GM15510 (cell line): ENCODE data around the gene FCGBP.

Experiments
- POLR2A ChIP-seq: IDR thresholded peaks from 3 replicates; pipeline ENCODE4 v1.6.1; 2011; ENCODE audit warnings: borderline replicate concordance; ENCODE audit not compliant: insufficient read length; ENCODE audit errors: extremely low read depth

FCGBP gene

DNA sequence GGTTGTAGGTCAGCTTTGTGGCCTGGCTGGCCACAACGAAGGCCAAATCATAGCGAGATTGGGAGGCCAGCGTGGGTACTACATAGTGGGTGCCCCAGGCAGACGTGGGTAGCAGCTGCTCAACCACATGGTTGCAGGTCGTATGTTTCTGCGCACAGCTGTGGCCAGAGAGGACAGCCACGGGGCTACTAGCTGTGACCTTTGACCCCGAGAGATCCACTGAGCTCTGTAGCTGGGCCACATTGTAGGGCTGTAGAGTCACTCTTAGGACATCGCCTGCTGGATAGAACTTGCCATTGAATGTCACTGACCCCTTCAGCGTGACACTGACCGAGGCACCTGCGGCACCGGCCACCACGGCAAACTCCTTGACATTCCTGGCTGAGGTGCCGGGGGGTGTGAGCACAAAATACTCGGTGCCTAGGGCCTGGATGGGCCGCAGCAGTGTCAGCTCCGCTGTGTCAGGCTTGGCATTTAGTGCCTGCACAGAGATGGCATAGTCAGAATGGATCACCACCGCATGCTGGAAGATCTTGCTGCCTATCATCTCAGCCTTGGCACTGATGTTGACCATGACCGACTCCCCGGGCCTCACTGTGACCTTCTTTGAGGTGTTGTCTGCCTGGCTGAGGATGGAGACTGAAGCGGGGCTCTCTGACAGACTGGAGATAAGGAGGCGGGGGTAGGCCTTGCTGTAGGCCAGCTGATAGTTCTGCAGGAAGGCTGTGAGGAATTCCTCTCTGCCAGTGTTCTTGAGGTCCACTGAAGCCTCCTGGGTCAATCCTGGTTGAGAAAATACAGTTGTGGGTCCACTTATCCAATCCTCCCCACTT is 6.7 kb downstream of the FCGBP start:
- no peak for TF ChIP-seq POLR2A

DNA sequence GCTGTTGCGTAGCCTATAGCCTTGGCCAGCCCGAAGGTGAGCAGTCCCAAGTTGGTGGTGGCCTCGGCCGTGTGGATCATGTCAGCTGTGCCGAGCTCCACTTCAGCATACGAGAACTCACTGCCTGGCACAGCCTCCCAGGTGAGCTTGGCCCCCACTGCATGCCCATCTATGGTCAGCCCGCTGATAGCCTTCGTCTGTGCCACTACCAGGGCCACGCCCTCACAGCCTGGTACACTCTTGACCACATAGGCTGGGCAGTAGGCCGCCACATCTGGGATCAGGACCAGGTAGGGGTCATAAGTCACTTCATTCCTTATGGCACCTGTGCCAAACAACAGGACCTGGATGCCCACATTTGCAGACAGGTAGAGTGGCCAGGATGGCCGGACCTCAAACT is 7.4 kb downstream of the FCGBP start:
- TF ChIP-seq POLR2A, result no peak

DNA sequence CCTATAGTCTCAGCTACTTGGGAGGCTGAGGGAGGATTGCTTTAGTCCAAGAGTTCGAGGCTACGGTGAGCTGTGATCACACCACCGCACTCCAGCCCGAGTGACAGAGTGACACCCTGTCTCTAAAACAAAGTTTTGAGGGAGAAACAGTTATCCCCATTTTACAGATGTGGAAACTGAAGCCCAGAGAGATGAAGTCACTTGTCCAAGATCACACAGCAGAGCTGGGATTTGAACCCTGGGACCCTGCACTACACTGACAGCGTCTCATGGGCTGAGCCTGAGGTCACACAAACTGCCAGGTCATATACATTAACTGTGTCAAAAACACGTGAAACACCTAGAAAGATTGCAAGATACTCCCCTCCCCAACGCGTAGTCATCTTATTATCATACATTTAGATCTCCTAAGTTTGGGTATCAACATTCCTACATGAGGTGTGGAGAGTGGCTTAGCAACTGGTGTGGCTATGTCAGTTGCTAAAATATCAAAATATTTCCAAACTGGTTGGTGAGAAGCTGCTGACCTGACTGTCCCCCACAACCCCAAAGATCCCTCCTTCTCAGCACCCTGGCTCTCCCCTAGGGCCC is 8.2 kb downstream of the FCGBP start:
- no peak for TF ChIP-seq POLR2A

DNA sequence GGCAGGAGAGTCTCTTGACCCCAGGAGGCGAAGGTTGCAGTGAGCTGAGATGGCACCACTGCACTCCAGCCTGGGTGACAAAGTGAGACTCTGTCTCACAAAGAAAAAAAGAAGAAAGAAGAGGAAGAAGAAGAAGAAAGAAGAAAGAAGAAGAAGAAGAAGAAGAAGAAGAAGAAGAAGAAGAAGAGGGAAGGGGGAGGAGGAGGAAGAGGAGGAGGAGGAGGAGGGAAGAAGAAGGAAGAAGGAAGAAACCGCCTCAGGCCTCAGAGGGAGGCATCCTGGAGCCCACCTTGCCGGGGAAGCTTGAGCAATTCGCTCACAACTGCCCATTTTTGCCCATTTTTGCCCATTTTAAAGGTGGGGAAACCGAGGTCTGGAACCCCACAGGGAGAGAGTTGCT is 9.5 kb downstream of the FCGBP start:
- no peak for TF ChIP-seq POLR2A

DNA sequence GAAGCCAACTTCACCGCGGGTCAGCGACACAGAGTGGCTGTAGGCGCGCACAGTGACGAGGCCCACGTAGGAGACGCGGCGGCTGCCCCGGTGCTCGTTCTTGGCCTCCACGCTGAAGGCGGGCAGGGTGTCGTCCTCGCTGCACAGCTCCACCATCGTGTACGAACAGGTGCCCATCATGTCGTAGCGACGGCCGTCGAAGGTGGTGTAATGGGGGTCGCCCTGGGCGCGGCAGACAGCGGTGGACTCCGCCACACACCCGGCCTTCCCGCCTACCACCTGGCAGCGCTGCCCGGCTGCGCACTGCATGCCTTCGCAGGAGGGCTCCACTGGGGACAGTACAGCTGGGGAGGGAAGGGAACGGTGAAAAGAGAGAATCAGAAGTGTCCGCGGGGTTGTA is 10.0 kb downstream of the FCGBP start:
- no peak for TF ChIP-seq POLR2A

DNA sequence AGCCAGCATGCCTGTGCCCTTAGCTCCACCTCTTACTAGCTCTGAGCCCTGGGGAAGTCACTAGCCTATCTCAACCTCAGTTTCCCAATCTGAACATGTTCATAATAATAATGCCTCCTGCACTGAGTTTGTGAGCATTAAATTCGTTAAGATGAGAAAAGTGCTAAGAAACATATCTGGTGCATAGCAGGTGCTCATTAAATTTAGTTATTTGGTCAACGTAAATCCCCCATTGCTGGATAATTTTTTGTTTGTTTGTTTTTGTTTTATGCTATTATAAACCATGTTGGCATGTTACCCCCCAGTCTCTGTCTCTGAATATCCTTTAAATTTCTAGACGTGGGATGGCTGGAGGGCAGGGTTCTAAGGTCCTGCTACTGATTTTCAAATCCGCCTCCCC is 10.6 kb downstream of the FCGBP start:
- TF ChIP-seq POLR2A, result no peak

DNA sequence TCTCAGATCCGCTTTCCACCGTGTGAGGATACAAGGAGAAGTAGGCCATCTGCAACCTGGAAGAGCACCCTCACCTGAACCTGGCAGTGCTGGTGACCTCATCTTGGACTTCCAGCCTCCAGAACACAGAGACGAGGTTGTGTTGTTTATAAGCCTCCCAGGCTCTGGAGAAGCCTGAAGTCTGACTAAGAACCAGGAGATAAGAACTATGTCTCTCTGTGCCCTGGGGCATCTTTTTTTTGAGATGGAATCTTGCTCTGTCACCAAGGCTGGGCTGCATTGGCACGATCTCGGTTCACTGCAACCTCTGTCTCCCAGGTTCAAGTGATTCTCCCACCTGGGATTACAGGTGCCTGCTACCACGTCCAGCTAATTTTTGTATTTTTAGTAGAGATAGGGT is 14.5 kb downstream of the FCGBP start:
- TF ChIP-seq POLR2A, result no peak

DNA sequence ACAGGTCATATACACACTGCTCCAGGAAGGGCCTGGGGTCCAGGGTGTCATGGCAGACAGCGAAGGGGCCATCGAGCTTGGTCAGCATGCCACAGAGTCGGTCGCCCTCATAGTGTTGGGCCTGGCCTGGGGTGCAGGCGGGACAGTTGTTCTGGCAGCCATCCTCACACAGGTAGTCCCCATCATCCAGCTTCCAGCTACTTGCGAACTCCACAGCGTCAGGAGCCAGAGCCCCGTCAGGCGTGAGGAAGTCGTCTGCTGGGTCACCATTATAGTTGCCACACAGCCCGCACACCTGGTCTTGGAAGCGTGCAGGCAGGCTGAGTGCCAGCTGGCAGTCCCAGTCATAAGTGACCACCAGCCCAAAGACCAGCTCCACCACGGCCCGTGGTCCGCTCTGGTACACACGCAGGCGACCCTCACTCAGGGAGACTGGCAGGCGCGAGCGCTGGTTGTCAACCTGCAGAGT is 16.2 kb downstream of the FCGBP start:
- TF ChIP-seq POLR2A, result no peak

DNA sequence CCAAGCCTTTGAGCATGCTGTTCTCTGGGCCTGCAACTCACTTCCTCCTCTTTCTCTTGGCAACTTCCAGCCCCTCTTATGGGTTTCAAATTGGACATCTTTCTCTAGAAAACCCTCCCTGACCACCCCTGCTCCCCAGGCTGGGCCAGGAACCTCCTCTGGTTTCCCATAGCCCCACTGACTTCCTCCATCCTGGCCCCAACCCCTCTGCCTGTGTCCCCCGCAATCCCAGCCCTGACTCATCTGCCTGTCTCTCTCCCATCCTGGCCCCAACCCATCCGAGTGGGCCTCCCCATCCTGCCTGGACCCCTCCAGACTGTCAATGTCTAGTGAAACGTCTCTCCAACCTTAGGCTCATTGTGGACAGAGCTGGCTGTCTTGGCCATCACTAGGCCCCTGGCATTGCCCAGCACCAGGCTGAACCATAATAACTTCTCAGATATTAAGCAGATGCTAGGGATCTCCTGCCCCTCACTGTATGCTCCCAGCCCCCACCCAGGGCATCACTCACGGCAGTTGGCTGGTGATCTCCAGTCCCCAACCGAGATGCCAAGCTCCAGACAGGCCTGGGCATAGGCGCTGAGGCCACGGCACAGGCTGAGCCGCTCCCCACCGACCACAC is 16.8 kb downstream of the FCGBP start:
- TF ChIP-seq POLR2A, result no peak

DNA sequence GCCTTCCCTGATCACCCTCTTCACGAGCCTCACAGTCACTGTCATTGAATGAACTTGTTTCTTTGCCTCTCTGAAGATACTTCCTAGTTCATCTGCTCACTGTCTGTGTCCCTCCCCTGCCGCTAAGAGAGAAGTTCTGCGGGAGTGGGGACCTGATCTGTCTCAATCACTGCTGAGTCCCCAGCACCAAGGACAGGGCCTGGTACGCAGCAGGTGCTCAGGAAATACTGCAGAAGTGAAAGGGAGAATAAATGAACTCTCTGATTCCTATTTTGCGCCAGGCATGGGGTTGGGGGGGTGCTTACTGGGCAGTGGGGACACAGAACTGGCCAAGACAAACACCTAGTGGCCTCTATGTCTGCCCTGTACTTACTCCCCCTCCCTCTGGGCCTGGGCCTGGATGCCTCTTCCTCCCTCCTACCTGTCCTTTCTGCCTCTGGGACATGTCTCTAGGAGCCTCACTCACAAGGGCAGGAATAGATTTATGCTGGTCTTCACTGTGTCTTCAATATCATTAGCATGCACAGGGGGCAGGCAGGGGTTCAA is 17.5 kb downstream of the FCGBP start:
- no peak for TF ChIP-seq POLR2A

DNA sequence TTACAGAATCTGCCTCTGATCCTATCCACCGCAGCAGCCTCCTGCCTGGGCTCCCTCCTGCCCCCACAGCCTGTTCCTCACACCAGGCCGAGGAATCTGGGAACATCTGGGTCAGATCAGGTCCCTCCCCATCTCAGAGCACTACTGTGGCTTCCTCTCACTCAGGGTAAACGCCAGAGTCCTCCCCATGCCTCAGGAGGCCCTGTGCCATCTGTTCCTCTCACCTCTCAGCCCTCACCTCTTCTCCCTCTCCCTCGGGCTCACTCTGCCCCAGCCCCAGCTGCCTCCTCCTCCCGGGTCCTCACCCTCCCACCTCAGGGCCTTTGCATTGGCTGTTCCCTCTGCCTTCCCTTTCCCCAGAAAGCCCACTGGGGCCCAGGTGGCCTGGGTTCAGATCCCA is 18.2 kb downstream of the FCGBP start:
- TF ChIP-seq POLR2A, result no peak

DNA sequence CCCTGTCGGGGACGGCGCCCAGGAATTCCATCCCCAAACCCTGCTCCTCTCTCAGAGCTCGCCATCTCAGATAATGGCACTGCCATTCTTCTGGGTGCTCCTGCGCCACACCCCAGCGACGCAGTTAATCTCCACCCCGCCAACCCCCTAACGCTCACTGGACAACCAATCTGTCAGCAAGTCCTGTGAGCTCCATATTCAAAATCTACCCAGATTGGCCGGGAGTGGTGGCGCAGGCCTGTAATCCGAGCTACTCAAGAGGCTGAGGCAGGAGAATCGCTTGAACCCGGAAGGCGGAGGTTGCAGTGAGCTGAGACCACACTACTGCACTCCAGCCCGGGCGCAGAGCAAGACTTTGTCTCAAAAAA is 18.6 kb downstream of the FCGBP start:
- no peak for TF ChIP-seq POLR2A

DNA sequence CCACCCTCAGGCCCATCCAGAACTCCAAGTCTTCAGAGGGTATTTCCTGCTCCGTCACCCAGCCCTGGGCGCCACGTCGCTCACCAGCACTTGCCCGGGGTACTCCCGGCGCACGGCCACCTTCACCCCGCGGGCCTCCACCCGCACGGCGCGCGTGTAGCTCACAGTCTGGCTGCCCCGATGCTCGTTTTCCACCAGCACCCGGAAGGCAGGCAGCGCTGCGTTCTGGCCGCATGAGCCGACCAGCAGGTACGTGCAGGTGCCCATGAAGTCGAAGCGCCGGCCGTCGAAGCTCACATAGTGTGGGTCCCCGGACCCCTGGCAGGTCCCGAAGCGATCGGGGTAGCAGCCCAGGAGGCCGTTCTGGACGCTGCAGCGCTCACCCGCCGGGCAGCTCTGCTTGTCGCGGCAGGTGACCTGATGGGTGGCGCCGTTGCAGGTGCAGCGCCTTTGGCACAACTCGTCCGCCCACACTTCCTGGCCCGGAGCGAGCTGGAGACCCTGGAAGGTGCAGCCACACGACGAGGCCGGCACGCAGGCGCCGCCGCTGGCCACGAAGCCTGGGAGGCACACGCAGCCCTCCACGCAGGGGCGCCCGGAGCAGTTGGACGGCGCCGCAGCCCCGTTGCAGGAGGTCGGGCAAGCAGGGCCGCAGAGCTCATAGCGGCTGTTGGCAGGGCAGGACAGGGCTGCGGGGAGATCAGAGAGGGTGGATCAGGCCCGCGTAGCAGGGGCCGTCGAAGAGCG is 19.2 kb downstream of the FCGBP start:
- TF ChIP-seq POLR2A, result no peak

DNA sequence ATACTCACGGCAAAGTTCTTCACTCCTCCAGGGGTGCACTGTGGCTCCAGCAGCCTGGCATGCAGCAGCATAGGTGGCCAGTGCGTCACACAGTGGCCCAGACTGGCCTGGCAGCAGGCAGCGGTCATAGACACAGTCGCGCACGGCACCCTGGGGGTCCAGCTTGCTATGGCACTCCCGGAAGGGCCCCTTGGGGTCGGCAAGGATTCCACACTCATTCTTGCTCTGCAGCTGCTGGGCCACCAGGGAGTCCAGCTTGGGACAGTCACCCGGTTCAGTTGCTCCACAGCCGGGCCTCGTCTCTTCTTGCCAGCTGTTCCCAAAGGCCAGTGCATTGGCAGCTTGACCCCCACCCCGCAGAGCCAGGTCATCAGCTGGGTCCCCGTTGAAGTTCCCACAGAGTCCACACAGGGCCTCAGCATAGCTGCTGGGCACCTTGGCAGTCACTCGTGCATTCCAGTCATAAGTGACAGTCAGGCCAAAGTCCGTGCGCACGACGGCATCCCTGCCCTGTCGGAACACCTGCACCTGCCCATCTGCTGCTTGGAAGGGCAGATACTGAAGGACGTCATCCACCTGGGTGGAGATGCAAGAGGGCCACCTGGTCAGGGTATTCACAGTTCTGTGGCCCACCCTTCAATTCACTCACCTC is 20.6 kb downstream of the FCGBP start:
- no peak for TF ChIP-seq POLR2A
